Astrocyte (in vitro differentiated cells and primary cell): ENCODE data around the gene SIRT3. TPM values are rescaled to one million over a fixed set of nuclear protein-coding genes. Genes with fewer than 3 reads are reported as not detected.

Experiments used
- DNase-seq: peaks from one replicate; pipeline ENCODE4 v3.0.0-alpha.2; 2010; ENCODE audit warnings: low read depth
- FAIRE-seq: peaks from 2 replicates; lab custom pipeline; 2011; peaks lifted over from hg19 to GRCh38; lab: Jason Lieb, UNC
- H2AFZ ChIP-seq: 2 replicates; pipeline ENCODE4 v1.6.0; 2012; ENCODE audit warnings: low read depth, low read length, inconsistent platforms
- H3K27ac ChIP-seq: 2 replicates; pipeline ENCODE4 v1.5.1; 2011; ENCODE audit warnings: low read depth, low read length, inconsistent platforms
- H3K27me3 ChIP-seq: 2 replicates; pipeline ENCODE4 v1.6.0; 2011; ENCODE audit warnings: low read length, inconsistent platforms; ENCODE audit not compliant: insufficient read depth
- H3K36me3 ChIP-seq: 2 replicates; pipeline ENCODE4 v1.5.1; 2011; ENCODE audit warnings: low read length, inconsistent platforms; ENCODE audit not compliant: insufficient read depth
- H3K4me1 ChIP-seq: 2 replicates; pipeline ENCODE4 v1.5.1; 2011; ENCODE audit warnings: low read length, inconsistent platforms; ENCODE audit not compliant: insufficient read depth
- H3K4me2 ChIP-seq: 2 replicates; pipeline ENCODE4 v1.6.0; 2012; ENCODE audit warnings: low read length, inconsistent platforms
- H3K4me3 ChIP-seq: 2 replicates; pipeline ENCODE4 v1.5.1; 2011; ENCODE audit warnings: low read depth, mild to moderate bottlenecking, low read length, inconsistent platforms; ENCODE audit not compliant: insufficient read depth
- H3K79me2 ChIP-seq: 2 replicates; pipeline ENCODE4 v1.6.0; 2012; ENCODE audit warnings: mild to moderate bottlenecking, low read length, inconsistent platforms; ENCODE audit not compliant: insufficient read depth
- H3K9ac ChIP-seq: 2 replicates; pipeline ENCODE4 v1.6.0; 2012; ENCODE audit warnings: mild to moderate bottlenecking, low read length, inconsistent platforms
- H3K9me3 ChIP-seq: 2 replicates; pipeline ENCODE4 v1.5.1; 2012; ENCODE audit warnings: low read depth, mild to moderate bottlenecking, low read length, inconsistent platforms; ENCODE audit not compliant: insufficient read depth
- H4K20me1 ChIP-seq: 2 replicates; pipeline ENCODE4 v1.6.0; 2012; ENCODE audit warnings: low read length, inconsistent platforms; ENCODE audit not compliant: insufficient read depth
- H3K27ac Mint-ChIP-seq: one replicate; pipeline ENCODE4 v1.8.0; 2021; ENCODE audit warnings: mild to moderate bottlenecking, mixed read lengths; ENCODE audit not compliant: unreplicated experiment
- H3K27me3 Mint-ChIP-seq: one replicate; pipeline ENCODE4 v1.8.0; 2021; ENCODE audit warnings: low read depth, mixed read lengths; ENCODE audit not compliant: unreplicated experiment
- H3K36me3 Mint-ChIP-seq: one replicate; pipeline ENCODE4 v1.8.0; 2021; ENCODE audit warnings: low read depth, mixed read lengths; ENCODE audit not compliant: unreplicated experiment
- H3K4me1 Mint-ChIP-seq: one replicate; pipeline ENCODE4 v1.8.0; 2021; ENCODE audit warnings: low read depth, mixed read lengths; ENCODE audit not compliant: unreplicated experiment
- H3K4me3 Mint-ChIP-seq: one replicate; pipeline ENCODE4 v1.8.0; 2021; ENCODE audit warnings: mild to moderate bottlenecking, moderate library complexity, mixed read lengths; ENCODE audit not compliant: unreplicated experiment
- H3K9me3 Mint-ChIP-seq: one replicate; pipeline ENCODE4 v1.8.0; 2021; ENCODE audit warnings: mild to moderate bottlenecking, mixed read lengths; ENCODE audit not compliant: unreplicated experiment
- CTCF ChIP-seq: IDR thresholded peaks from 2 replicates; pipeline ENCODE4 v1.5.1; 2011; ENCODE audit warnings: low read depth, mild to moderate bottlenecking, inconsistent platforms, low read length, moderate library complexity; ENCODE audit not compliant: insufficient read depth
- EZH2 ChIP-seq: IDR thresholded peaks from 2 replicates; pipeline ENCODE4 v1.6.1; 2012; ENCODE audit warnings: mild to moderate bottlenecking, low read length, inconsistent platforms; ENCODE audit not compliant: insufficient read depth
- total RNA-seq: library from RNA; stranded (reverse); gene quantifications from 2 replicates; pipeline ENCODE4 v1.2.1, GENCODE V29; 2021

SIRT3 gene
- total RNA-seq, 1 donor from 2014 or later = 10.9 TPM

GRCh38 chr11:216081-216974 is 19.8 kb downstream of the SIRT3 start:
- Histone ChIP-seq H3K27ac (no peak overlapping the region), H4K20me1 (peaks cover 49% of the 10 kb centered on the region), H3K9me3 (no peaks in the 10 kb centered on the region), H3K4me3 (no peak overlapping the region), H3K36me3 (peaks cover 41% of the 10 kb centered on the region), H3K4me2 (no peak overlapping the region), H3K4me1 (no peaks in the 10 kb centered on the region), H3K27me3 (no peaks in the 10 kb centered on the region), H3K79me2 (peaks cover 23% of the 10 kb centered on the region), H2AFZ (no peak overlapping the region), H3K9ac (no peak overlapping the region)
- Mint-ChIP-seq H3K27me3 (no peaks in the 10 kb centered on the region), H3K4me3 (no peak overlapping the region), H3K4me1 (peaks cover 26% of the 10 kb centered on the region), H3K9me3 (no peaks in the 10 kb centered on the region), H3K27ac (peak overlapping the region; percentile 62), H3K36me3 (peaks cover 17% of the 10 kb centered on the region)
- no peak for DNase-seq
- no peak for TF ChIP-seq CTCF
- FAIRE-seq = no peak

GRCh38 chr11:215581-216037 is 20.5 kb downstream of the SIRT3 start:
- Histone ChIP-seq H3K79me2 (peaks cover 30% of the 10 kb centered on the region), H3K36me3 (peaks cover 47% of the 10 kb centered on the region), H3K4me1 (peaks cover 7% of the 10 kb centered on the region), H3K4me2 (no peak overlapping the region), H3K4me3 (no peak overlapping the region), H4K20me1 (peaks cover 56% of the 10 kb centered on the region), H3K27me3 (no peaks in the 10 kb centered on the region), H3K9me3 (no peaks in the 10 kb centered on the region), H2AFZ (no peak overlapping the region), H3K9ac (no peak overlapping the region), H3K27ac (no peak overlapping the region)
- H3K27me3 Mint-ChIP-seq = no peaks in the 10 kb centered on the region
- no peaks in the 10 kb centered on the region for H3K9me3 Mint-ChIP-seq
- H3K27ac Mint-ChIP-seq = peak overlapping the region; percentile 62
- no peak overlapping the region for H3K4me3 Mint-ChIP-seq
- peaks cover 17% of the 10 kb centered on the region for H3K36me3 Mint-ChIP-seq
- TF ChIP-seq CTCF (no peak), EZH2 (no peak)
- FAIRE-seq (no peak), DNase-seq (no peak)
- H3K4me1 Mint-ChIP-seq = peaks cover 33% of the 10 kb centered on the region

- H3K36me3 Mint-ChIP-seq = peaks cover 23% of the 10 kb centered on the region
- Histone ChIP-seq H3K4me3 (no peak overlapping the region), H3K9ac (no peak overlapping the region), H4K20me1 (peaks cover 71% of the 10 kb centered on the region), H3K27me3 (no peaks in the 10 kb centered on the region), H3K79me2 (peaks cover 45% of the 10 kb centered on the region), H3K27ac (no peak overlapping the region), H3K4me2 (no peak overlapping the region), H3K9me3 (no peaks in the 10 kb centered on the region), H3K4me1 (peaks cover 22% of the 10 kb centered on the region), H2AFZ (no peak overlapping the region), H3K36me3 (peaks cover 52% of the 10 kb centered on the region)
- H3K4me3 Mint-ChIP-seq = no peak overlapping the region
- H3K27me3 Mint-ChIP-seq = no peaks in the 10 kb centered on the region
- no peak for TF ChIP-seq CTCF
- H3K27ac Mint-ChIP-seq = no peak overlapping the region
- FAIRE-seq (no peak), DNase-seq (no peak)
- peaks cover 45% of the 10 kb centered on the region for H3K4me1 Mint-ChIP-seq
- H3K9me3 Mint-ChIP-seq = no peaks in the 10 kb centered on the region
These were observed 22.1 kb downstream of the SIRT3 start for GRCh38 chr11:214083-214482.
